K562 (cell line): ENCODE data around the gene JUND. TPM values are rescaled to one million over a fixed set of nuclear protein-coding genes. Genes with fewer than 3 reads are reported as not detected.
A peak's percentile ranks its signal among the peaks of the same experiment; 100 is the strongest.

Experiments
- BCLAF1 ChIP-seq, 2 experiments: fragments of 450-650 bp in 1 of 2; IDR thresholded peaks; 2 replicates each; pipeline ENCODE4 v1.6.1; 2011 to 2017; ENCODE audit warnings: low read depth in 2 of 2, antibody characterized with exemption in 1 of 2, borderline replicate concordance in 1 of 2, low read length in 1 of 2, mild to moderate bottlenecking in 1 of 2, mixed read lengths in 1 of 2; ENCODE audit not compliant: control insufficient read depth in 1 of 2
- CTCFL ChIP-seq: IDR thresholded peaks from 2 replicates; pipeline ENCODE4 v1.6.1; 2011; ENCODE audit warnings: borderline replicate concordance, low read depth, mild to moderate bottlenecking, moderate library complexity, low read length; ENCODE audit not compliant: insufficient read depth, poor library complexity, severe bottlenecking
- DNMT1 ChIP-seq: fragments of 450-650 bp; IDR thresholded peaks from 2 replicates; pipeline ENCODE4 v1.6.1; 2016; ENCODE audit warnings: antibody characterized with exemption, mild to moderate bottlenecking
- E2F3 ChIP-seq: fragments of 250-450 bp; sonication (Bioruptor Pico); IDR thresholded peaks from 2 replicates; pipeline ENCODE4 v1.4.0; 2020; ENCODE audit warnings: mild to moderate bottlenecking
- ELK3 ChIP-seq: fragments of 450-650 bp; formaldehyde crosslinking; IDR thresholded peaks from 2 replicates; pipeline ENCODE4 v1.4.0; 2020; ENCODE audit warnings: mild to moderate bottlenecking
- FOSL1 ChIP-seq: fragments of 200-800 bp; sonication (Bioruptor generic); conservative IDR thresholded peaks from 2 replicates; pipeline ENCODE4 v1.6.1; 2016; ENCODE audit warnings: missing genetic modification characterization, missing compliant biosample characterization
- FOXO4 ChIP-seq: fragments of 450-650 bp; formaldehyde crosslinking; IDR thresholded peaks from 2 replicates; pipeline ENCODE4 v1.4.0; 2020; ENCODE audit warnings: mild to moderate bottlenecking, moderate library complexity
- ILF3 ChIP-seq: fragments of 450-650 bp; IDR thresholded peaks from 2 replicates; pipeline ENCODE4 v1.6.1; 2018; ENCODE audit warnings: antibody characterized with exemption, mild to moderate bottlenecking, moderate library complexity, borderline replicate concordance
- KAT7 ChIP-seq: sonication (generic); formaldehyde crosslinking; IDR thresholded peaks from 2 replicates; pipeline ENCODE4 v1.8.0; 2022; ENCODE audit warnings: missing genetic modification reagents, mild to moderate bottlenecking, borderline replicate concordance
- LARP7 ChIP-seq: fragments of 450-650 bp; IDR thresholded peaks from 2 replicates; pipeline ENCODE4 v1.6.1; 2016
- MCM3 ChIP-seq: fragments of 450-650 bp; IDR thresholded peaks from 2 replicates; pipeline ENCODE4 v1.6.1; 2016
- RAD21 ChIP-seq, 2 experiments: fragments of 250-450 bp in 1 of 2; fragments of 450-650 bp in 1 of 2; sonication (Bioruptor Pico) in 1 of 2; formaldehyde crosslinking in 1 of 2; IDR thresholded peaks in 1 of 2; conservative IDR thresholded peaks in 1 of 2; 2 replicates each; pipeline versions ENCODE4 v1.4.0 to v1.8.0; 2020 to 2022; ENCODE audit warnings: mild to moderate bottlenecking in 2 of 2, moderate library complexity in 1 of 2
- SMAD4 ChIP-seq: fragments of 250-450 bp; sonication (Bioruptor Pico); conservative IDR thresholded peaks from 2 replicates; pipeline ENCODE4 v1.8.0; 2021; ENCODE audit warnings: inconsistent platforms, mild to moderate bottlenecking, moderate library complexity
- SMARCA4 ChIP-seq: fragments of 450-650 bp; IDR thresholded peaks from 2 replicates; pipeline ENCODE4 v1.6.1; 2016
- YY1 ChIP-seq, 3 experiments: IDR thresholded peaks; 2 replicates each; pipeline ENCODE4 v1.6.1; 2011; ENCODE audit warnings: low read length in 2 of 3, mild to moderate bottlenecking in 2 of 3, moderate library complexity in 2 of 3, borderline replicate concordance in 1 of 3, control low read depth in 1 of 3, low read depth in 1 of 3; ENCODE audit not compliant: insufficient read depth in 3 of 3, insufficient replicate concordance in 2 of 3, control insufficient read depth in 1 of 3, insufficient read length in 1 of 3; ENCODE audit errors: extremely low read depth in 1 of 3
- ZNF77 ChIP-seq: fragments of 250-450 bp; sonication (Bioruptor Pico); IDR thresholded peaks from 2 replicates; pipeline ENCODE4 v1.5.0; 2020
- polyA plus RNA-seq, 8 experiments: library from polyadenylated mRNA; depleted of rRNA in 4 of 8; stranded (reverse) in 5 of 8; unstranded in 3 of 8; fragments of >200 nt; fragmentation: Nextera tagmentation in 2 of 8; fragmentation: Illumina TruSeq in 1 of 8; extraction: Ambion mirVana in 2 of 8; extraction: Trizol in 1 of 8; gene quantifications; 2 replicates each; pipeline versions ENCODE4 v1.2.1 to v1.2.3, GENCODE V29; 2011 to 2014; ENCODE audit warnings: inconsistent platforms in 1 of 8, missing spikeins in 1 of 8
- total RNA-seq, 7 experiments: library from RNA; depleted of rRNA in 6 of 7; stranded (reverse); fragments of >200 nt in 6 of 7; fragmentation: Illumina TruSeq in 2 of 7; extraction: Trizol in 2 of 7; gene quantifications; 2 replicates each; pipeline versions ENCODE4 v1.2.1 to v1.2.3, GENCODE V29; 2011 to 2021; ENCODE audit warnings: low replicate concordance in 1 of 7
- TF ChIP-seq, protein P1 (sequence below): fragments of 450-650 bp; formaldehyde crosslinking; IDR thresholded peaks from 2 replicates; pipeline ENCODE4 v1.4.0; 2020; ENCODE audit warnings: mild to moderate bottlenecking, moderate library complexity

The JUND gene
- total and polyA plus RNA-seq, 9 of the 15 experiments (the other 6 are each of a cell fraction or from before 2014, with no cell fraction given): 6.4 to 286 (median 42.3) TPM

GRCh38 chr19:18282021-18282787 is 782 bp upstream of the JUND start (continued):
- TF ChIP-seq FOXO4 (CRISPR knock-in tag) (no peak), FOSL1 (tag) (0 out of 2 replicates have a peak, but pooled peaks have one; percentile 51), BCLAF1 (IDR thresholded peaks at IDR 0.05; ENCODE audit: borderline replicate concordance in 1 of 2, control insufficient read depth in 1 of 2, low read depth in 2 of 2, low read length in 1 of 2) (no peak), SMAD4 (CRISPR knock-in tag) (no peak), LARP7 (no peak), ILF3 (peak; percentile 44; the same call in 1 of the 2 replicates), DNMT1 (no peak), RAD21 (CRISPR knock-in tag; conservative IDR thresholded peaks at IDR 0.05 in 1 of 2, IDR thresholded peaks at IDR 0.05 in 1 of 2) (no peak), KAT7 (no peak), ZNF77 (CRISPR knock-in tag) (no peak), ELK3 (CRISPR knock-in tag) (no peak), YY1 (IDR thresholded peaks at IDR 0.05; ENCODE audit: borderline replicate concordance in 1 of 3, control insufficient read depth in 1 of 3, extremely low read depth in 1 of 3, insufficient read depth in 3 of 3, insufficient read length in 1 of 3, insufficient replicate concordance in 2 of 3, low read depth in 1 of 3, low read length in 2 of 3) (peak in 2 of 3 experiments; percentile 27 to 42), MCM3 (no peak), CTCFL (peak; percentile 24), E2F3 (CRISPR knock-in tag) (no peak), SMARCA4 (peak; percentile 37; the same call in 1 of the 2 replicates)
- TF ChIP-seq, protein P1, sequence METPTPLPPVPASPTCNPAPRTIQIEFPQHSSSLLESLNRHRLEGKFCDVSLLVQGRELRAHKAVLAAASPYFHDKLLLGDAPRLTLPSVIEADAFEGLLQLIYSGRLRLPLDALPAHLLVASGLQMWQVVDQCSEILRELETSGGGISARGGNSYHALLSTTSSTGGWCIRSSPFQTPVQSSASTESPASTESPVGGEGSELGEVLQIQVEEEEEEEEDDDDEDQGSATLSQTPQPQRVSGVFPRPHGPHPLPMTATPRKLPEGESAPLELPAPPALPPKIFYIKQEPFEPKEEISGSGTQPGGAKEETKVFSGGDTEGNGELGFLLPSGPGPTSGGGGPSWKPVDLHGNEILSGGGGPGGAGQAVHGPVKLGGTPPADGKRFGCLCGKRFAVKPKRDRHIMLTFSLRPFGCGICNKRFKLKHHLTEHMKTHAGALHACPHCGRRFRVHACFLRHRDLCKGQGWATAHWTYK (CRISPR knock-in tag): peak; percentile 73; the same call in 1 of the 2 replicates
